Keratinocyte (primary cell): ENCODE data around the gene FMNL2.

Source experiments
- EZH2 ChIP-seq: IDR thresholded peaks from one replicate; pipeline ENCODE4 v1.6.1; 2012; ENCODE audit warnings: inconsistent platforms, mild to moderate bottlenecking, low read length, moderate library complexity
- TF ChIP-seq, protein P1 (sequence below), 3 experiments: IDR thresholded peaks in 1 of 3; conservative IDR thresholded peaks in 1 of 3; optimal IDR thresholded peaks in 1 of 3; 2 replicates in 2 of 3; 3 replicates in 1 of 3; pipeline versions ENCODE3 to v1.5.1; 2011; ENCODE audit warnings: low read length in 3 of 3, mild to moderate bottlenecking in 3 of 3, moderate library complexity in 2 of 3, control low read depth in 1 of 3, inconsistent platforms in 1 of 3; ENCODE audit not compliant: insufficient read depth in 2 of 3; ENCODE audit errors: extremely low read depth in 1 of 3

- TF ChIP-seq, protein P1, sequence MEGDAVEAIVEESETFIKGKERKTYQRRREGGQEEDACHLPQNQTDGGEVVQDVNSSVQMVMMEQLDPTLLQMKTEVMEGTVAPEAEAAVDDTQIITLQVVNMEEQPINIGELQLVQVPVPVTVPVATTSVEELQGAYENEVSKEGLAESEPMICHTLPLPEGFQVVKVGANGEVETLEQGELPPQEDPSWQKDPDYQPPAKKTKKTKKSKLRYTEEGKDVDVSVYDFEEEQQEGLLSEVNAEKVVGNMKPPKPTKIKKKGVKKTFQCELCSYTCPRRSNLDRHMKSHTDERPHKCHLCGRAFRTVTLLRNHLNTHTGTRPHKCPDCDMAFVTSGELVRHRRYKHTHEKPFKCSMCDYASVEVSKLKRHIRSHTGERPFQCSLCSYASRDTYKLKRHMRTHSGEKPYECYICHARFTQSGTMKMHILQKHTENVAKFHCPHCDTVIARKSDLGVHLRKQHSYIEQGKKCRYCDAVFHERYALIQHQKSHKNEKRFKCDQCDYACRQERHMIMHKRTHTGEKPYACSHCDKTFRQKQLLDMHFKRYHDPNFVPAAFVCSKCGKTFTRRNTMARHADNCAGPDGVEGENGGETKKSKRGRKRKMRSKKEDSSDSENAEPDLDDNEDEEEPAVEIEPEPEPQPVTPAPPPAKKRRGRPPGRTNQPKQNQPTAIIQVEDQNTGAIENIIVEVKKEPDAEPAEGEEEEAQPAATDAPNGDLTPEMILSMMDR (optimal IDR thresholded peaks at IDR 0.05 in 1 of 3, IDR thresholded peaks at IDR 0.05 in 1 of 3, conservative IDR thresholded peaks at IDR 0.05 in 1 of 3; ENCODE audit: extremely low read depth in 1 of 3, insufficient read depth in 2 of 3, low read length in 3 of 3), result no peak
- TF ChIP-seq EZH2, result no peak
These were observed 120.0 kb downstream of the FMNL2 start for GRCh38 chr2:152454960-152455359.
